HepG2 (cell line): Measurements from ENCODE around the gene SERINC5. TPM values are rescaled to one million over a fixed set of nuclear protein-coding genes. Genes with fewer than 3 reads are reported as not detected.

Source experiments
- ARID4A ChIP-seq: sonication (generic); formaldehyde crosslinking; IDR thresholded peaks from 2 replicates; pipeline ENCODE4 v1.5.0; 2020; ENCODE audit warnings: mild to moderate bottlenecking, missing genetic modification reagents, borderline replicate concordance
- CBFB ChIP-seq: sonication (generic); formaldehyde crosslinking; IDR thresholded peaks from 2 replicates; pipeline ENCODE4 v1.4.0; 2020; ENCODE audit warnings: missing genetic modification reagents
- CREBL2 ChIP-seq: sonication (generic); formaldehyde crosslinking; IDR thresholded peaks from 2 replicates; pipeline ENCODE4 v1.8.1; 2023; ENCODE audit warnings: missing genetic modification reagents, mild to moderate bottlenecking, borderline replicate concordance
- ELF3 ChIP-seq: IDR thresholded peaks from 2 replicates; pipeline ENCODE4 v1.6.1; 2016; ENCODE audit warnings: missing genetic modification reagents, missing compliant biosample characterization
- GFI1 ChIP-seq: sonication (generic); formaldehyde crosslinking; IDR thresholded peaks from 2 replicates; pipeline ENCODE4 v1.5.0; 2020; ENCODE audit warnings: missing genetic modification reagents, mild to moderate bottlenecking, borderline replicate concordance
- MEF2D ChIP-seq: sonication (generic); formaldehyde crosslinking; IDR thresholded peaks from 2 replicates; pipeline ENCODE4 v1.5.1; 2020; ENCODE audit warnings: mild to moderate bottlenecking, missing genetic modification reagents
- RXRA ChIP-seq: sonication (generic); formaldehyde crosslinking; IDR thresholded peaks from 2 replicates; pipeline ENCODE4 v1.5.1; 2020; ENCODE audit warnings: missing genetic modification reagents
- SIX4 ChIP-seq: sonication (generic); formaldehyde crosslinking; IDR thresholded peaks from 2 replicates; pipeline ENCODE4 v1.4.0; 2020; ENCODE audit warnings: missing genetic modification reagents
- SOX13 ChIP-seq, 3 experiments: fragments of 450-650 bp in 1 of 3; sonication (generic) in 1 of 3; formaldehyde crosslinking in 1 of 3; IDR thresholded peaks in 2 of 3; conservative IDR thresholded peaks in 1 of 3; 2 replicates each; pipeline versions ENCODE4 v1.5.0 to v1.6.1; 2016 to 2020; ENCODE audit warnings: antibody characterized with exemption in 1 of 3, mild to moderate bottlenecking in 1 of 3, missing compliant biosample characterization in 1 of 3, missing genetic modification reagents in 1 of 3, moderate library complexity in 1 of 3
- THRA ChIP-seq: sonication (generic); formaldehyde crosslinking; IDR thresholded peaks from 2 replicates; pipeline ENCODE4 v1.4.0; 2020; ENCODE audit warnings: missing genetic modification reagents, borderline replicate concordance
- ZEB1 ChIP-seq: IDR thresholded peaks from 2 replicates; pipeline ENCODE4 v1.6.1; 2012; ENCODE audit warnings: mild to moderate bottlenecking, low read depth, inconsistent platforms; ENCODE audit not compliant: insufficient replicate concordance
- ZFP36L1 ChIP-seq: sonication (generic); formaldehyde crosslinking; IDR thresholded peaks from 2 replicates; pipeline ENCODE4 v1.8.0; 2022; ENCODE audit warnings: mild to moderate bottlenecking, missing genetic modification reagents, moderate library complexity
- ZFP90 ChIP-seq: sonication (generic); formaldehyde crosslinking; IDR thresholded peaks from 2 replicates; pipeline ENCODE4 v1.8.0; 2022; ENCODE audit warnings: missing genetic modification reagents, mild to moderate bottlenecking, inconsistent platforms, borderline replicate concordance
- ZNF142 ChIP-seq: sonication (generic); formaldehyde crosslinking; IDR thresholded peaks from 2 replicates; pipeline ENCODE4 v1.4.0; 2020; ENCODE audit warnings: missing genetic modification reagents
- ZNF776 ChIP-seq: sonication (generic); formaldehyde crosslinking; IDR thresholded peaks from 2 replicates; pipeline ENCODE4 v1.4.0; 2020; ENCODE audit warnings: mild to moderate bottlenecking, missing genetic modification reagents
- polyA plus RNA-seq, 8 experiments: library from polyadenylated mRNA; depleted of rRNA in 3 of 8; stranded (reverse) in 7 of 8; unstranded in 1 of 8; fragments of >200 nt; fragmentation: Illumina TruSeq in 4 of 8; extraction: Trizol in 4 of 8; gene quantifications; 2 replicates each; pipeline versions ENCODE4 v1.2.1 to v1.2.3, GENCODE V29; 2011 to 2016; ENCODE audit warnings: low read depth in 4 of 8, missing spikeins in 1 of 8, mixed read lengths in 1 of 8; ENCODE audit not compliant: insufficient read depth in 1 of 8
- total RNA-seq, 5 experiments: library from RNA; depleted of rRNA; stranded (reverse); fragments of >200 nt; fragmentation: Illumina TruSeq; extraction: Trizol; gene quantifications; 2 replicates each; pipeline ENCODE4 v1.2.3, GENCODE V29; 2016; ENCODE audit warnings: low read depth in 1 of 5

The SERINC5 gene
- total and polyA plus RNA-seq, 2 of the 13 experiments (the other 11 are each of a cell fraction or from before 2014, with no cell fraction given) = 17.3 to 22.8 TPM

- TF ChIP-seq ZNF142 (CRISPR knock-in tag) = peak; percentile 12; the same call in 1 of the 2 replicates
- peak; percentile 54; the same call in 1 of the 2 replicates for TF ChIP-seq SIX4
- 0 out of 2 replicates have a peak, but pooled peaks have one; percentile 32 for TF ChIP-seq ZFP90 (CRISPR knock-in tag)
- TF ChIP-seq ZEB1 = peak; percentile 51
- TF ChIP-seq CBFB (CRISPR knock-in tag) = 0 out of 2 replicates have a peak, but pooled peaks have one; percentile 44
- peak; percentile 73; the same call in 1 of the 2 replicates for TF ChIP-seq RXRA (CRISPR knock-in tag)
- no peak for TF ChIP-seq ZNF776 (CRISPR knock-in tag)
- TF ChIP-seq GFI1 (CRISPR knock-in tag) = peak; percentile 99
- peak; percentile 53; the same call in 1 of the 2 replicates for TF ChIP-seq ELF3
- peak; percentile 61; the same call in 1 of the 2 replicates for TF ChIP-seq ARID4A
- TF ChIP-seq ZFP36L1 (CRISPR knock-in tag) = no peak
- no peak for TF ChIP-seq CREBL2
- TF ChIP-seq THRA (CRISPR knock-in tag) = peak; percentile 63; the same call in 1 of the 2 replicates
- peak; percentile 56; the same call in 1 of the 2 replicates for TF ChIP-seq MEF2D (CRISPR knock-in tag)
- peak; percentile 73 for TF ChIP-seq SOX13 (IDR thresholded peaks at IDR 0.05)
- TF ChIP-seq SOX13 (CRISPR knock-in tag; conservative IDR thresholded peaks at IDR 0.05 in 1 of 2, IDR thresholded peaks at IDR 0.05 in 1 of 2) = peak in 1 of 2 experiments; percentile 91; a peak in 2 of 4 replicates
Observed at GRCh38 chr5:80204808-80205614, 50.8 kb downstream of the SERINC5 start (continued).
